Neutrophil (primary cell): Measurements from ENCODE around the gene SMYD3.

Source experiments
- H3K27ac ChIP-seq: fragments of 200-600 bp; sonication (generic); 2 replicates; pipeline ENCODE4 v1.5.1; 2016; ENCODE audit warnings: mild to moderate bottlenecking, moderate library complexity
- H3K27me3 ChIP-seq: fragments of 200-600 bp; sonication (generic); 2 replicates; pipeline ENCODE4 v1.6.0; 2016; ENCODE audit warnings: mild to moderate bottlenecking
- H3K36me3 ChIP-seq: fragments of 200-600 bp; sonication (generic); 2 replicates; pipeline ENCODE4 v1.5.1; 2017
- H3K4me1 ChIP-seq, 2 experiments: fragments of 200-600 bp in 1 of 2; sonication (generic) in 1 of 2; 1 replicate in 1 of 2; 2 replicates in 1 of 2; pipeline versions ENCODE4 v1.5.1 to v1.6.1; 2013 to 2016; ENCODE audit warnings: low read depth in 1 of 2, low read length in 1 of 2, mild to moderate bottlenecking in 1 of 2, moderate library complexity in 1 of 2; ENCODE audit not compliant: control insufficient read depth in 1 of 2, insufficient read depth in 1 of 2
- H3K4me3 ChIP-seq, 2 experiments: fragments of 200-600 bp in 1 of 2; sonication (generic) in 1 of 2; 1 replicate in 1 of 2; 2 replicates in 1 of 2; pipeline ENCODE4 v1.5.1; 2013 to 2016; ENCODE audit warnings: low read depth in 1 of 2, low read length in 1 of 2, mild to moderate bottlenecking in 1 of 2, moderate library complexity in 1 of 2
- H3K9me3 ChIP-seq: fragments of 200-600 bp; sonication (generic); 2 replicates; pipeline ENCODE4 v1.5.1; 2016
- TF ChIP-seq, protein P1 (sequence below): fragments of 200-600 bp; sonication (generic); IDR thresholded peaks from 2 replicates; pipeline ENCODE4 v1.5.1; 2016; ENCODE audit warnings: antibody characterized with exemption

SMYD3 gene

DNA sequence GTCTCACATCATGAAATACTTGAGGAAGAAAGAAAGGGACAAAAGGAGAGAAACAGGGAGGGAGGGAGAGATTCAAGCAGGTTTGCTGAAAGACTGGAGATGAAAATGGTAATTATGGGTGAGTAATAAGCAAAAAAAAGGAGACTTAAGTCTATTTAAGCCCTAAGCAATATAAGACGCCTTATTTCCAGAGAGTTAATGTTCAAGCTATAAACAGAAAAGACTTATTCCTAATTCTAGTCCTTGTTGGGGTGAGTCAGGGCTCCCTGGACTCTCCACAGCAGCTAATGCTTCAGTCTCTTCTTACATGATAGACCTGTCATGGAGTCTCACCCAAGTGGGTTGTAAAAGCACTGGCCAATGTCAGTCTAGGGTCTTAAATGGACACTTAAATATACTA lies 619.2 kb downstream of the SMYD3 start:
- H3K27me3 ChIP-seq, result no peaks in the 10 kb centered on the region
- H3K4me1 ChIP-seq, result no peaks in the 10 kb centered on the region
- TF ChIP-seq, protein P1, sequence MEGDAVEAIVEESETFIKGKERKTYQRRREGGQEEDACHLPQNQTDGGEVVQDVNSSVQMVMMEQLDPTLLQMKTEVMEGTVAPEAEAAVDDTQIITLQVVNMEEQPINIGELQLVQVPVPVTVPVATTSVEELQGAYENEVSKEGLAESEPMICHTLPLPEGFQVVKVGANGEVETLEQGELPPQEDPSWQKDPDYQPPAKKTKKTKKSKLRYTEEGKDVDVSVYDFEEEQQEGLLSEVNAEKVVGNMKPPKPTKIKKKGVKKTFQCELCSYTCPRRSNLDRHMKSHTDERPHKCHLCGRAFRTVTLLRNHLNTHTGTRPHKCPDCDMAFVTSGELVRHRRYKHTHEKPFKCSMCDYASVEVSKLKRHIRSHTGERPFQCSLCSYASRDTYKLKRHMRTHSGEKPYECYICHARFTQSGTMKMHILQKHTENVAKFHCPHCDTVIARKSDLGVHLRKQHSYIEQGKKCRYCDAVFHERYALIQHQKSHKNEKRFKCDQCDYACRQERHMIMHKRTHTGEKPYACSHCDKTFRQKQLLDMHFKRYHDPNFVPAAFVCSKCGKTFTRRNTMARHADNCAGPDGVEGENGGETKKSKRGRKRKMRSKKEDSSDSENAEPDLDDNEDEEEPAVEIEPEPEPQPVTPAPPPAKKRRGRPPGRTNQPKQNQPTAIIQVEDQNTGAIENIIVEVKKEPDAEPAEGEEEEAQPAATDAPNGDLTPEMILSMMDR, result no peak
- no peaks in the 10 kb centered on the region for H3K9me3 ChIP-seq
- H3K27ac ChIP-seq, result no peak overlapping the region
- H3K36me3 ChIP-seq, result no peaks in the 10 kb centered on the region
- H3K4me3 ChIP-seq, result no peak overlapping the region

DNA sequence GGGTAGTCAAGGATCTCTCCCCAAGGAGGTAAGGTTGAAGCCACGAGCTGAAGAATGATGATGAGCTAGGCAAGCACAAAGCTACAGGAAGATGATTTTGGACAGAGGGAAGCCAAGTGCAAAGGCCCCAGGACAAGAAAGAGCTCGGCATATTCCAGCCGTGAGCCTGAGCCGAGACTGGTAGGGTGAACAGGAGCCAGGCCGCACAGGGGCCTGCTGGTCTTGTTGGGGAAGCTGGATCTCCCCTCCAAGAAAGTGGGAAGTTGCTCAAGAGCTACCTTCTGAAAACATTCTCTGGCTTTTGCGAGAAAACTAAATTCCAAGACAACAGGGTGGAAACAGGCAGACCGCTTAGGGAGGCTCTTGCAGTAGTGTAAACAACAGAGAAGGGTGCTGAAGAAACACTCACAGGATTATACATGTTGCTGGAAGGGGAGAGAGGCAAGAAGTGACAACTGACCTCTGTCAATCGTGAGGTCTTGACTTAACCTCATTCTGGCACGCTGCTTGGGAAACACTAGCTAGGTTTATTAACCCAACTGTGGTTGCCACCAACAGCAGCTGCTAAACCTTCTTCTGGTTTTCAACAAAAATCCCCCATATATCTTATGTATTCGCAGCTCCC lies 625.2 kb downstream of the SMYD3 start:
- H3K9me3 ChIP-seq, result no peaks in the 10 kb centered on the region
- no peak overlapping the region for H3K27ac ChIP-seq
- no peaks in the 10 kb centered on the region for H3K27me3 ChIP-seq
- TF ChIP-seq, protein P1, result no peak
- H3K4me3 ChIP-seq, result no peak overlapping the region
- H3K4me1 ChIP-seq, result no peaks in the 10 kb centered on the region
- H3K36me3 ChIP-seq, result no peaks in the 10 kb centered on the region

- TF ChIP-seq, protein P1, result no peak
- Histone ChIP-seq H3K4me1 (no peaks in the 10 kb centered on the region), H3K27ac (no peak overlapping the region), H3K4me3 (no peak overlapping the region), H3K36me3 (no peaks in the 10 kb centered on the region), H3K27me3 (no peaks in the 10 kb centered on the region), H3K9me3 (no peaks in the 10 kb centered on the region)
Measured at GRCh38 chr1:245880754-245881403, 626.2 kb downstream of the SMYD3 start.

DNA sequence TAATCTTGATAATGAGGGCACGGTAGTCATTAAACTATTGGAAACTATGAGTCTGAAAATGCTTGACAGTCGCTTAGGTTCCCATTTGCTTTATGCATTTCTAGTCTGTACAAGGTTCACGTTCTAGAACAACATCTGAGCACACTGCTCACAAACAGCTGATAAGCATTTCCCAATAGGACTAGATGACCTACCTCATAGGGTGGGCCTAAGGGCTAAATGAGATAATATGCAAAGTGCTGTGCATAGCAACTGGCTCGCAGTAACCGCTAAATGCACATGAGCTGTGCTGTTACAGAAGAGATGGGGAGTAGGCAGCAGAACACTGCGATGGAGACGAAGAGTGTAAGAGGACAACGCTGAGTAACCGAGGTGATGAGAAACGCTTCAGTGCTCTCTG lies 628.0 kb downstream of the SMYD3 start:
- Histone ChIP-seq H3K4me3 (no peak overlapping the region), H3K9me3 (no peaks in the 10 kb centered on the region), H3K27me3 (no peaks in the 10 kb centered on the region), H3K27ac (no peak overlapping the region), H3K36me3 (no peaks in the 10 kb centered on the region), H3K4me1 (no peaks in the 10 kb centered on the region)
- TF ChIP-seq, protein P1, result no peak

DNA sequence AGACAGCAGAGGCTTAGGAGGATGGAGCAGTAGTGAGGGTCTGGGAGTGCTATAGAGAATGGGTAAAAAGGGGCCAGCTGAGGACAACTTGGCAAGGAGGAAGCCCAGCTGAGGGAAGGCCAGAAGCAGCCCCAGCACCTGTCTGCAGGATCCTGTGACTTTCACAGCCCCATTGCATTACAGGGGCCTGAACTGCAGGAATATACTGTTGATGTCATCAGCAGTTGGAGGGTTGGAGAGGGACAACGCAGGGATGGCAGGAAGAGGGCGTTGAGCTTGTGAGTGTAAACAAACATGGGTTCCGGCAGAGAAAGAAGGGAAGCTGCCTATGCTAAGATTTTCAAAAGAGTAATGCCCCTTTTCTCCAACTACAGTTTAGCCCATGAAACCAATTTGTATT lies 628.5 kb downstream of the SMYD3 start:
- H3K4me3 ChIP-seq, result no peak overlapping the region
- no peak overlapping the region for H3K27ac ChIP-seq
- no peaks in the 10 kb centered on the region for H3K36me3 ChIP-seq
- H3K27me3 ChIP-seq, result no peaks in the 10 kb centered on the region
- H3K4me1 ChIP-seq, result no peaks in the 10 kb centered on the region
- no peaks in the 10 kb centered on the region for H3K9me3 ChIP-seq
- TF ChIP-seq, protein P1, result no peak
